HG03378 (cell line): ENCODE measurements around the gene MRC2.

ENCODE experiments used
- ATAC-seq: cut with Tn5 transposase; IDR thresholded peaks from one replicate; pipeline ENCODE4 v1.9.1; 2021; ENCODE audit warnings: mild to moderate bottlenecking, moderate library complexity; ENCODE audit not compliant: unreplicated experiment

MRC2 gene

GRCh38 chr17:62660629-62661118 is 33.2 kb downstream of the MRC2 start:
- ATAC-seq: no peak

- no peak for ATAC-seq
These were observed 33.9 kb downstream of the MRC2 start for GRCh38 chr17:62661337-62661736.

- no peak for ATAC-seq
These were observed 35.4 kb downstream of the MRC2 start for GRCh38 chr17:62662855-62663254.

GRCh38 chr17:62663304-62663703 is 35.8 kb downstream of the MRC2 start:
- no peak for ATAC-seq

- no peak for ATAC-seq
These were observed 37.1 kb downstream of the MRC2 start for GRCh38 chr17:62664336-62665120.

GRCh38 chr17:62665599-62665998 is 38.1 kb downstream of the MRC2 start:
- ATAC-seq: no peak

- ATAC-seq: no peak
These were observed 38.8 kb downstream of the MRC2 start for GRCh38 chr17:62666061-62666800.

GRCh38 chr17:62666801-62667591 is 39.5 kb downstream of the MRC2 start:
- no peak for ATAC-seq

- no peak for ATAC-seq
These were observed 40.8 kb downstream of the MRC2 start for GRCh38 chr17:62668091-62668804.

GRCh38 chr17:62670202-62670821 is 42.8 kb downstream of the MRC2 start:
- no peak for ATAC-seq

- no peak for ATAC-seq
These were observed 44.1 kb downstream of the MRC2 start for GRCh38 chr17:62671553-62671952.

GRCh38 chr17:62672957-62673356 is 45.5 kb downstream of the MRC2 start:
- no peak for ATAC-seq

- no peak for ATAC-seq
These were observed 46.3 kb downstream of the MRC2 start for GRCh38 chr17:62673614-62674362.

- no peak for ATAC-seq
These were observed 46.9 kb downstream of the MRC2 start for GRCh38 chr17:62674363-62674739.

- ATAC-seq: no peak
These were observed 47.4 kb downstream of the MRC2 start for GRCh38 chr17:62674841-62675240.

- ATAC-seq: no peak
These were observed 47.8 kb downstream of the MRC2 start for GRCh38 chr17:62675260-62675659.

GRCh38 chr17:62675701-62676100 is 48.2 kb downstream of the MRC2 start:
- no peak for ATAC-seq

- ATAC-seq: no peak
These were observed 48.9 kb downstream of the MRC2 start for GRCh38 chr17:62676231-62676943.
